GM19397 (cell line): ENCODE results near the gene POLR3A.

Experiments used
- ATAC-seq: cut with Tn5 transposase; IDR thresholded peaks from one replicate; pipeline ENCODE4 v1.9.1; 2021; ENCODE audit warnings: mild to moderate bottlenecking, moderate library complexity; ENCODE audit not compliant: unreplicated experiment

The POLR3A gene

DNA sequence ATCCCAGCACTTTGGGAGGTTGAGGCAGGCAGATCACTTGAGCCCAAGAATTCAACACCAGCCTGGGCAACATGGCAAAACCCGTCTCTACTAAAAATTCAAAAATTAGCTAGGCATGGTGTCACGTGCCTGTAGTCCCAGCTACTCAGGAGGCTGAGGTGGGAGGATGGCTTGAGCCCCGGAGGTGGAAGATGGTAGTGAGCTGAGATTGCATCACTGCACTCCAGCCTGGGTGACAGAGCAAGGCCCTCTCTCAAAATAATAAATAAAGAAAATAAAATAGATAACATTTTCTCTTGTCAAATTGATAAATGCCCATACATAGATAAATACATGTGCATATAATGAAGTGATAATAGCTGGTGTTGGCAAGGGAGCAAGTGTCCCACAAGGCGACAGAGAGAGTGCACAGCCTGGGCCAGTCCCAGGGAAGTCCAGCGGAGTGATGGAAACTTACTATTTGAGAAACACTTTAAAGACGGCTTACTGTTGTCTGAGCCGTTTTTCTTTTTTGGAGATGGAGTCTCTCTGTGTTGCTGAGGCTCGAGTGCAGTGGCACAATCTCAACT lies 69.3 kb downstream of the POLR3A start:
- ATAC-seq = no peak

DNA sequence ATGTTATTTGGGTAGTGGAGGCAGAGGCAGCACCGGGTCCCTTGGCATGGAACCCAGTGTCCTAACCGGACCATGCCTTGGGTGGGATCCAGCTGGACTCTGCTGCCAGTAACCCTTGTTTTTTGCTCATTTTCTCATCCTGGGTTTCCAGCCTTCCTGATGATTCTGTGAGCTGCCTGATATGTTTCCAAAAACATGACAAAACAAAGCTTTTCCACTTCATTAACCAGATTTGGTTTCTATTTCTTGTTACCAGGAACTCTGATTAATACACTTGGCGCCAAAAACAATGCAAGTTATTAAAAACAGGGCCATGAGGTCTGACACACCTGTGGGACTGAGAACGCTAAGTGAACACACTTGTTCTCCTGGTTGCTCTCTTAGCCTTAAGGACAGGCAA lies 69.9 kb downstream of the POLR3A start:
- no peak for ATAC-seq

DNA sequence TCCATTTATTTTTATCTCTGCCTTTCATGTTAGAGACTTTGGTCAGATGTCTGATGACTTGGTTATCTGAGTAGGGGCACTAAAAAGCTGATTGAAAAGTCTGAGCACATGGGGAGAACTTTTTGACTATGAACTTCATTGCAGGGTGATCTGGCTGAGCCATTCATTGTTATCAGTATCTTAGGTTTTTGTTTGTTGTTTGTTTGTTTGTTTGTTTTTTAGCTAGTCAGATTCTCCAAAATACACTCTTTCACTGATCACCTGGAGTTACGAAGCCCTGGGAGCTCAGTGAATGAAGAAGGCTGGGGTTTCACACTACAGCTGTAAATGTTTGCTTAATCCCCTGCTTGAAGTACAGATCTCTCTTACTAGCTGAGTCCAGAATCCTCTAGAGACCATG lies 74.2 kb downstream of the POLR3A start:
- ATAC-seq = no peak

DNA sequence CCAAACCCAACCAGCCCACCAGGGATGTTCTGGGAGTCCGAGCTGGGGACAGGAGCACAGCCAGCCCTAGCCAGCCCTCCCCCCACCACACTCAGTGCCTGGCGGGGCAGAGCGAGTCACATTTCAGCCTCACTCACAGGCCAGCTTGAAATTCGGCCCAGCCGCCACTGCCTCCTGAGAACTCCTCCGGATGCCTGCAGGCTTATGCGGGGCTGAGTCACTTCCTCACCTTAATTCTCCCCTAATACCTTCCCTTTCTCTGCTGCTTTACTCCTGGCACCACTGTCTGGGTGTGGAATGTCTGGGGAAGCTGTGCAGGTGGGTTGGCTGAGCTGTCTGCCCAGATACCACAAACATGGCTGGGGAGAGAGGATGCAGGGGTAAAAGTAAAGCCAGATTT lies 80.1 kb downstream of the POLR3A start:
- no peak for ATAC-seq

DNA sequence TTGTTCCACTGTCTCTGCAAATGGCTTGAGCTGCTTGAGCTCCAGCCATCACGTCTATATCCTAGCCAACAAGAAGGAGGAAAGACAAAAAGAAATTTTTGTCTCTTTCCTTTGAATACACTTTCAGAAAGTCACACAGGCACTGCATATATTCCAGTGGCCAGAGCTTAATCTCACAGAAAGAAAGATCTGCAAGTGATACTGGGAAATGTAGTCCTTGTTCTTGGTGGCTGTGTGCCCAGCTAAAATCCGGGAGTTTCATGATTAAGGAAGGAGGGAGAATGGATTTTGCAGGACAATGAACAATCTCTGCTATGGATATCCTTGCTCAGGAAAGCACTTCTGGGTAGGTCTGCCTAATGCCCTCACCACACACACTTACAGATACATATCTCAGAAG lies 83.2 kb downstream of the POLR3A start:
- no peak for ATAC-seq

DNA sequence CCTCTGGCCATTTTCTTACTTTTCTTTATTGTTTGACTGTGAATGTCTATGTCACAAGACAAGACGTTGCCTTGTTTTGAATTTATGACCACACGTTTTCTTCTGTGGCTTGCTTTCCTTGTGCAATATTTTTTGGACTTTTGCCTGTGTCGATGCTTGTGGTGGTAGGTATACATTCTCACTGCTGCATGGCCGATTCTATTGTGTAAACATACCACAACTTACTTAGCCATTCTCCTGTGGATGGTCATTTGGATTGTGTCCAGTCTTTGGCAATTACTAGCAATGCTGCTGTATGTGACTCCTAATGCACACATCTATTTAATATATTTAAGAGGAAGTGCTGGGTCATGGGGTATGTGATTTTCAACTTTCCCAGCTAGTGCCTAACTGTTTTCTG lies 84.8 kb downstream of the POLR3A start:
- no peak for ATAC-seq

DNA sequence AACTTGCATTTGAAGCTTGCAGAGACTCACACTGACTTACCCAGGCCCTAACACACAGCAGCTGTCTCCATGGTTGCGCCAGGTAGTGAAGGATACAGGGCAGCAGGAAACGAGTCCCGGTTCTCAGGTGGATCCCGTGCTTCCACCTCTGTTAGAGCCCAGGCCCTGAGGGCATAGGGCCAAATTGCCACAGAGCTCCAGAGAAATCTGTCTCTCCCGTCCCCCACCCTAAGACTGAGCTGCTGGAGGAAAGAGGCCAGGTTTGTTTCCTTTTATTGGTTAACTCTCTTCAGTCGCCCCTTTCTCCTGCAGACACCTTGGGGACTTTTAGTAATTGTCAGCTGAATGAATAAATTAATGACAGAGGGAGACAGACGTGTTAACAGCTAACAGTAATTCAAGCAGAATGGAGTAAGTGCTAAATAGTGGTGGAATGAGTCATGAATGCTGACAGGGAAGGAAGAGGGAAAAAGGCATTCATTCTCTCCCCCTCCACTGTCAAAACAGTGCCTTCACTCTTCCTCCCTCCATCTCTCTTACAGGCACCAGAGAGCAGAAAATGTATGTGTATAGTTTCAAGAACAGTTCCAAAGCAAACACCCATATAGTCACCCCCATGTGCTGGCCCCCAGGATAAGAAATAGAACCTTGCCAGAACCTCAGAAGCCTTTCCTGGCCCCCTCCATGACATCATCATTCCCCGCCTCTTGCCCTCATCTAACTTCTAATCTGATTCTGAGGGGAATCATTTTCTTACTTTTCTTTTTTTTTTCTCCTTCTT lies 86.0 kb downstream of the POLR3A start:
- no peak for ATAC-seq

DNA sequence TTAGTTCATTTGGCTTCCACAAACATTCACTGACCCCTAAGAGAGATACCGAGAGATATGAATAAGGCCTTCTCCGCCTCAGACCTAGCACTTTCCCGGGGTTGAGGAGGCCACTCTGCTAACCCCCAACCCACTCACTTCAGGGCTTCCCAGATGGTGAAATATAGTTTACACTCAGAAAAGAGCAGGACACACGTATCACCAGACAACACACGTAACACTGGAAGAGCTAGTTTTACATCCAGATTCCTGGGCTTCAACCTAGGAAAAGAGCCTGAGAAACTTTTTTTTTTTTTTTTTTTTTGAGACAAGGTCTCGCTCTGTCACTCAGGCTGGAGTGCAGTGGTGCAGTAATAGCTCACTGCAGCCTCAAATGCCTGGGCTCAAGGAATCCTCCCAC lies 87.5 kb downstream of the POLR3A start:
- no peak for ATAC-seq

DNA sequence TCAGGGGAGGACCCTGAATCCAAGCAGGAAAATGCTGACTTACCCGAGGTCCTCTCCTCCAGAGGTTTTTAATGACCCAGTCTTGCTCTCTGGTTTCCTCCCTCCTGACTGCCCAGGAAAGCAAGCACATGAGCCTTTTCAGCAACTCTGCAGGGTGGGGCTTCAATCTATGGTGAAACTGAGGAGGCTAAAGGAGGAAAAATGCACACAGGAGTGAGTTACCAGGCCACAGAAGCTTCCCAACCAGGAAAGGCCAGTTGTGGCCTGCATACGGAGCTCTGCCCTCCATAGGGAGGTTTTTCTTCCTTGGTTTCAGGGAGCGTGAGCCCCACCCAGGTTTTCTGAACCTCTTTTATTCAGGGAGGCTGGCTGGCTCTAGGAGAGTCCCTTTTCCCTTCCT lies 88.7 kb downstream of the POLR3A start:
- ATAC-seq = no peak

DNA sequence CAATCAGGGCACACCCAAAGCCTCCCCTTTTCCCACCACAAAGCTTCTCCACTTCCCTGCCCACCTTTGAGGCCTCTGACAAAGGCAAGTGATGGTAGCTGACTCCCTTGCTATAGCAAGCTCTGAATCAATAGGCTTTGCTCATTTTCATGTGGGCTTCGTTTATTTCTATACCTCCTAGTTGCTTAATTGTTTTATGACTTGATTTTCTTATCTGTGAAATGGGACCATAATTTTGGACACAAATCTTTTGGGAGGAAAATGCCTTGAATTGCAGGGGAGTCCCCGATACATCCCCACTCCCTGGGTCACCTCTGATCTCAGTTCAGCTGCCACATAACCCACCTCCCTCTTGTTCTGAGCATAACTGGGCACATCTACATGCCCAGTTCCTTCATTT lies 89.1 kb downstream of the POLR3A start:
- no peak for ATAC-seq

DNA sequence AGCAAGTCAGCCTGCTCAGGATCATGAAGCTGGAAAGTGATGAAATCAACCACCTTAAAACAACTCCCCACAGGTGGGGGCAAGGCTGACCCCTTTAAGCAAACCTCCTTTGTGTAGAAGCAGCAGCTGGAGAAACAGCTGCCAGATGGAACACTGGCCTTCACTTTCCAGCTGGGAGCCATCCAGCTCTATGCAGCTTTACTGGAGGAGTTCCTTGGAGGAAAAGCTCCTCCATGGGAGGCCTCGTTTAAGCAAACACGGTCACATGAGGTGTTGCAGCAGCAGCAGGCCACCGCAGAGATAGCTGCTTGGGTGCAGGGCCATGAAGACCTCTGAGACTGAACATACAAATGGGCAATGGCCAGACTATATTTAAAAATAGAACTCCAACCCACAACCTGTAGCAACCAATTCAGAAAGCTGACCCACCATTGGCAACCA lies 89.7 kb downstream of the POLR3A start:
- no peak for ATAC-seq

DNA sequence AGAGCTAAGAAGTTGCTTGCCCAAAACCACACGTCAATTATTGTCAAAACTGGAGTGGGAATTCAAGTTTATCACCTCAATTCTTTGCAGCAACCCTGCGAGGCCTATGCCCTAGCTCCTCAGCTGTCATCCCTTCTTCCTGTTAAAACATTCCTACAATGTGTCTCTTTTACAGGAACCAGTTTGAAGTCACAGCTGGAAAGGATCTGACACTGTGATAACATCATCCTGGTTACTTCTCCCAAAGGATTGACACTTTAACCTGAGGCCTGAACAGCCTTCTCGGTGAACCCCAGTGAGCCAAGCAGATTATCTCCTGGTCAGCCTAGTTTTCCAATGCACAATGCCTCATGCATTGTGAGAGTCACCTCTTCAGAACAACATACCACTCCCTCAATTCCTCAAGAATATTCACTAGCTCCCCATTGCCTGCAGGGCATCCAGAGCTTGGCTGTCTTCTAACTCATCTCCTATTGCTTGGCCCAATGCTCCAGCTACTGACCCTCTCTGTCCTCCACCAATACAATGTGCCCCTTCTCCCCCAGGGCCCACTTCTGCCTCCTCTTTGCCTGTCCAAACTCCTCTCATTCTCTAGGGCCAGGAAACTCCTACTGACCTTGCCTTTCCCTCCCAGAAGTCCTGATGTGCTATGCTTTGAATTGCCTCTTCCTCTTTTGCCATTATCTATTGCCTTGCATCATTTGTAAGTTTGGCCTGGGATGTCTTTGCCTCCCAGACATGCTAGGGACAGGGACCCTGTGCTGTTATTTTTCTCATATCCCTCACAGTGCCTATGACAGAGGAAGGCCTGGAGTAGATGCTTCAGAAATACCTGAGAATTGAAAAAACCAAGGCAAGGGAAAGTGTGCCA lies 92.4 kb downstream of the POLR3A start:
- no peak for ATAC-seq

DNA sequence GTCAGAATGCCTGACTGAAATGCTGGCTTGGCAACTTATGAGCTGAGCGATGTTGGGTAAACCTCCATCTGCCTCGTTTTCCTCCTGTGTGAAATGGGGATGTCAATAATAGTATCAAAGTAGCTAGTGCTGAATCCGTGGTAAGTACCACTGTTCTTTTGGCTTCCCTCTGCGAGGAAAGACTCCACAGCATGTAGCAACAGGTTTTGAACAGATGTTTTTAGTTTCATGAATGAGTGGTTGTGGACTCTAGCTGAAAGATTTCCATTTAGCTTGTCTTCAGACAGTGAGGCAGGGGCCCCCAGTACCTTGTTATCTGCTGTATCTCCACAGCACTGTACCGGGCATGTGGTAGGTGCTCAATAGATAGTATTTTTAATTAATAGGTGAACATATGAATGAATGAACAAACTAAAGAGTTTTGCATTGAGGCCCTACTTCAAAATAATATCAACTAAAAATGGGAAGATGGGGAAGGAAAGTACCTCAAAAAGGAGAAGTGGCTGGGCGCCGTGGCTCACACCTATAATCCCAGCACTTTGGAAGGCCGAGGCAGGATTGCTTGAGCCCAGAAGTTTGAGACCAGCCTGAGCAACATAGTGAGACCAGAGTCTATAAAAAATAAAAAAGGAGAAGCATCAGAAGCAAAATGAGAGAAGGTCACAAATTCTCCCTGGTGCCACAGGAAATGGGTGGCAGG lies 97.1 kb downstream of the POLR3A start:
- no peak for ATAC-seq

DNA sequence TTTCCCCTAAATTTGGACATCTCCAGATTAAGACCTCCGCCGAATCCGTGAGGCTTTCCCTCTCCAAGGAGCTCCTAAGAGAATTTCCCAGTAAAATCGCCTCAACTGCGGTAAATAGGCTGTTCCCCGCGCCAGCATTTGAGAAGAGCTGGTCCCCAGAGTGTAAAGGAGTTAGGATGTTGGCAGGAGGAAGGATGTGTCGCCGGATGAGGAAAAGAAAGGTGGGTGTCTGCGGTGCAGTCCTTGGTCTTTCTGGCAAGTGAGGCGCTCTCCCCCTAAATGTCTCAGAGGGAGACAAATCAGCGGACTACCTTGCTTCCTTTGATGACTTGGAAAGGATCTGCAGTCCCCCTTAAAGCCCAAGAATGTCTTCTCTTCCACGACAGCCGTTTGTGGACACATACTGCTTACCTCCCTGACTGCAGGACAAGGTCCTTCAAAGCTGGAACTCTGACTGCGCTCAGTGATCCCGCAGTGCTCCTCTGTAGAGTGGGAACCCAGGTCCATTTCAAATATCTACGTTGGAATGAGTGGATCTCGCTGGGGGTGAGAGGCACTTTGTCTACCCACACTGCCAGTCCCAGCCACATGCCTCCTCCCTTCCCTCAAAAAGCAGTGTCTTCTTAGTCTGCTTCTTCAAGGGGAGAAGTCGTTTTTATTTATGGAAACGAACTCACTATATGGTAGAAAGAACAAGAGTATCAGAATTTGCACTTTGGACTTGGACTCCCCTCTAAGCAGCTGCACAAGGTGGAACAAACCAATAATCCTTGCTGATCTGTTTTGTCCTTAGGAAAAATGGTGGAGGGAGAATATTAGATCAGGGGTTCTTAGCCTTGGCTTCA lies 101.7 kb downstream of the POLR3A start:
- ATAC-seq = no peak

DNA sequence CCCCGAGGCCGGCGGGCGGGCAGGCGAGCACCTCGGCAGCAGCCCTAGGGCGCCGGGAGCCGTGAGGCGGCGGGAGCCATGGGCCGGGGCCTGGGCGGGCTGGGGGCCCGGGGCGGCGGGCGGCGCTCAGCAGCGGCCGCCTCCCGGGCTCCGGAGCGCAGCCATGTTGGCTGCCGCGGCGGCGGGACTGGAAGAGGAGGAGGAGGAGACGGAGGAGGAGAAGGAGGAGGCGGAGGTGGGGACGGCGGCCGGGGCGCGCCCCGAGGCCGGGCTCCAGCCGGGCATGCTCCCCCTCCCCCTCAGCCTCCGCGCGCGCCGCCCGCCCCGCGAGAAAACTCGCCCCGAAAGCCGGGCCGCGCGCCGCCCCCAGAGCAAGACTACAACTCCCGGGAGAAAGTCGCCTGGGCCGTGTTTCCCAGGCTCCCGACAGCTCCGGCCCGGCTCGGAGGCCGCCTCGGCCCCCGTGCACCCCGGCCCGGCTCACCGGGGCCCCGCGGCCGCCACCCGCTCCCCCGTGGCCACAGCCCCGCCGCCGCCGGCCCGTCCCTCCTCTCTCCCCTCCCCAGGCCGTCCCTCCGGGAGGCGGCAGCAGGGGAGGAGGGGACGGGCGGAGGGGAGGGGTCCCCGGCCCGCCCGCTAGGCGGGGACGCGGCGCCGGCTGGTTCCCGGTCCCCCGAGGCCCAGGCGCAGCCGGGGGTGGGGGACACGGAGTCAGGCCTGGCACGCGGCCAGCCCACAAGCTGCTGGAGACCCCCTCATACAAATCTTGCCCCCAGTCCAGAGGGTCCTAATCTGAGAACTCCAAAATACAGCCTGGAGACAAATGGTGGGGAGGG lies 102.5 kb downstream of the POLR3A start, which contains the start of gene DLG5:
Gene DLG5 (minus strand): TSS at position 190 of the 836 bp plus-strand sequence. CDS start 235 bp downstream, outside the sequence.
- ATAC-seq = peak; percentile 64

DNA sequence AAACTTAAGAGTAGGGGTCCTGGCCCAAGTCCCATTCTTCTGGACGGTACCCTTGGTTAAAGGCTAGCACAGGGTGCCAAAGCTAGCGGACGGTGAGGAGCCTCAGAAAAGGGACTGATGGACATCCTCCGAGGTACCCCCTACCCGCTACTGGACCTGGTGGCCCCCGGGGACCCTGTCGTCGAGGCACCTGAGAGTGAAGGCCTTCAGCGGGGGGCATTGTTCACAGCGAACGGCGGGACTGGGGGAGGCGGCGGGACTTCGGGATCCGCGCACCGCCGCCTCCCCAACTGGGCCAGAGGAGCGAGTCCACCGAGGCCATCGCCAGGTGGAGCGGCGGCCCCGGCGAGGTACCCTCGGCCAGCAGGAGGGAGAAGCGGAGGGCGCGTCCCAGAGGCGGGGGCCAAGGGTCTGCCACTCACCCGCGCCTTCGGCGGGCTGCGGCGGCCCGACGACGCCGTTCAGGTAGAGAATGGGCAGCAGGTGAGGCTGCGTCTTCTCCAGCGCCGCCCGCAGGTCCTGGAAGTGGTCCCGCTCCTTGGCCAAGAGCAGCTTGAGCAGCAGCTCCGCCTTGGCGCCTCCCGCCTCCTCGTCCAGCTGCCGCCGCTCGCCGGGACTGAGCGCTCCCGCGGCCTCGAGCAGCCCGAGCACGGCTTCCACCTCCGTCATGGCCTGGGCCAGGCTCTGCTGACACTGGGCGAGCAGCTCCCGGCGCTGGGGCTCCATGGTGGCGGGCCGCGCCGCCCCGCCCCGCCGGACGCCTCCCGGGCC lies 103.3 kb downstream of the POLR3A start:
- ATAC-seq = peak; percentile 49

DNA sequence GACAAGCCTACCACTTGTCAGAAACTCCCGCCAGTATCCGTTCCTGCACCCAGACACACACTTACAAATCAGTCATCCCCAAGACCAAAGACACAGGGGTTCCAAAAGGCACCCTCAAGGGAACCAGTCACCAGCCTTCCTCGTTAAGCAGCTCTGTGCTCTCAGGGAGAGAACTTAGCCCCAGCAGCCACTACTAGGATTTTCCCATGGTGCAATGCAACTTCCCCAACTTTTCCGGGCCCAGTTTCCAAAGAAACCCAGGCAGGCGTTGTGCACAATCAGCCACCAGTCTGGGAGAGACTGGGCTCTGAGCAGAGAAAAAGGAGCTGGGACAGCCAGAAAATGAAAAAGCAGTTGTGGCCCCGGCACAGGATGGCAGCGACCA lies 103.9 kb downstream of the POLR3A start:
- ATAC-seq = no peak

DNA sequence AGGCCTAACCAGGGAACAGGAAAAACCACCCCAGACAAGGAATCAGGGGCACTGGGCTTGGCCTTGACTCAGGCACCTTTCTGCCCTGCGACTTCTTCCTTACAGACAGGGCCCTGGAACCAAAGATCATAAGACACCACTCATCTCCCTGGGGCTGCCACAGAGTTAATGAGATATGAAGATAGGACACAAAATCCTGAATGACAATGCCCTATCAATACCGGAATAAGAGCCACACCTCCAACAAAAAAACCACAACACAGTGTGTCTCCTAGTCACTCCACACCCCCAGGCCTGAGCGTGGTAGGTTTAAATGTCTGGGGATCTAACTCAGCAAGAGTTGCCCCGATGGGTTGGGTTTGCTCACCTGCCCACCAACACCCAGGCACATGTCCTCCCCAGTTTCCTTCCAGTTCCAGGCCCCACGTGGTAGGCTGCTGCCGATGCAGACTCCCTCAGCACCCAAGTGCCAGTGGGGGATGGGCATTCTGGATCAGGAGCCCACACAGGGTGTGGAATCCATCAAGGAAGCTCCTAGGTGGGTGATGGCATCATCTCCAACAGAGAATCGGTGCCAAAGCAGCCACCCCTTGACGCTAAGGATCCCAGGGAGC lies 106.6 kb downstream of the POLR3A start:
- ATAC-seq = no peak
